ENCODE measurements around the gene ACSL5. TPM values are rescaled to one million over a fixed set of nuclear protein-coding genes. Genes with fewer than 3 reads are reported as not detected.

ACSL5 gene
- total and polyA plus RNA-seq, 10 of the 15 experiments (the other 5 are each of a cell fraction or from before 2014, with no cell fraction given), result 22.3 to 57.0 (median 46.4) TPM

GRCh38 chr10:112344261-112344660, 29.7 kb upstream of the ACSL5 start (continued):
- TF ChIP-seq, protein P1, sequence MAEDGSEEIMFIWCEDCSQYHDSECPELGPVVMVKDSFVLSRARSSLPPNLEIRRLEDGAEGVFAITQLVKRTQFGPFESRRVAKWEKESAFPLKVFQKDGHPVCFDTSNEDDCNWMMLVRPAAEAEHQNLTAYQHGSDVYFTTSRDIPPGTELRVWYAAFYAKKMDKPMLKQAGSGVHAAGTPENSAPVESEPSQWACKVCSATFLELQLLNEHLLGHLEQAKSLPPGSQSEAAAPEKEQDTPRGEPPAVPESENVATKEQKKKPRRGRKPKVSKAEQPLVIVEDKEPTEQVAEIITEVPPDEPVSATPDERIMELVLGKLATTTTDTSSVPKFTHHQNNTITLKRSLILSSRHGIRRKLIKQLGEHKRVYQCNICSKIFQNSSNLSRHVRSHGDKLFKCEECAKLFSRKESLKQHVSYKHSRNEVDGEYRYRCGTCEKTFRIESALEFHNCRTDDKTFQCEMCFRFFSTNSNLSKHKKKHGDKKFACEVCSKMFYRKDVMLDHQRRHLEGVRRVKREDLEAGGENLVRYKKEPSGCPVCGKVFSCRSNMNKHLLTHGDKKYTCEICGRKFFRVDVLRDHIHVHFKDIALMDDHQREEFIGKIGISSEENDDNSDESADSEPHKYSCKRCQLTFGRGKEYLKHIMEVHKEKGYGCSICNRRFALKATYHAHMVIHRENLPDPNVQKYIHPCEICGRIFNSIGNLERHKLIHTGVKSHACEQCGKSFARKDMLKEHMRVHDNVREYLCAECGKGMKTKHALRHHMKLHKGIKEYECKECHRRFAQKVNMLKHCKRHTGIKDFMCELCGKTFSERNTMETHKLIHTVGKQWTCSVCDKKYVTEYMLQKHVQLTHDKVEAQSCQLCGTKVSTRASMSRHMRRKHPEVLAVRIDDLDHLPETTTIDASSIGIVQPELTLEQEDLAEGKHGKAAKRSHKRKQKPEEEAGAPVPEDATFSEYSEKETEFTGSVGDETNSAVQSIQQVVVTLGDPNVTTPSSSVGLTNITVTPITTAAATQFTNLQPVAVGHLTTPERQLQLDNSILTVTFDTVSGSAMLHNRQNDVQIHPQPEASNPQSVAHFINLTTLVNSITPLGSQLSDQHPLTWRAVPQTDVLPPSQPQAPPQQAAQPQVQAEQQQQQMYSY (CRISPR knock-in tag; IDR thresholded peaks at IDR 0.05), result no peak
- TF ChIP-seq MTA3 (IDR thresholded peaks at IDR 0.05; ENCODE audit: borderline replicate concordance, low read length) (no peak), SIX5 (IDR thresholded peaks at IDR 0.05; ENCODE audit: low read depth, low read length, severe bottlenecking) (no peak), ZNF622 (IDR thresholded peaks at IDR 0.05) (no peak)

DNA sequence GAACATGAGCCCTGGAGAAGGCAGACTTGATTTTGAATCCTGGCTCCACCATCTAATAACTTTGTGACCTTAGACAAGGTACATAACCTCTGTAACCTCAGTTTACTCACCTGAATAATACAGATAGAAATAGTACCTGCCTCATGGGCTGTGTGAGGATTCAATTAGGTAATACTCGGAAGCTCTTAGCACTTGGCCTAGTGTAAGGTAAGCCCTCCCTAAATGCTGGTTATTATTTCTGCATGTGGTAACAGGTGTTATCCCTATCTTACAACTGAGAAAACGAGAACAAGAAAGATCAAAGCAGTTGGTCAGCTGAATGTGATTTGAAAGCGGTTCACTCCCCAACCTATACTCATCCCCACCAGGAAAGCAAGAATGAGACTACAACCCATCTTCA, 28.7 kb upstream of the ACSL5 start:
- Histone ChIP-seq H3K9me3 (replicated peaks; ENCODE audit: control insufficient read depth, insufficient read depth, low read length) (no peaks in the 10 kb centered on the region), H3K4me1 (ENCODE audit: control insufficient read depth, insufficient read depth, low read length) (no peaks in the 10 kb centered on the region), H3K27ac (ENCODE audit: control insufficient read depth, insufficient read depth) (no peak overlapping the region), H3K36me3 (ENCODE audit: control insufficient read depth in 2 of 2, insufficient read depth in 2 of 2, low read length in 1 of 2) (no peaks in the 10 kb centered on the region), H3K4me2 (ENCODE audit: control insufficient read depth, insufficient read depth) (no peak overlapping the region), H2AFZ (ENCODE audit: control insufficient read depth, low read depth, low read length) (no peak overlapping the region), H4K20me1 (ENCODE audit: control insufficient read depth, insufficient read depth) (no peaks in the 10 kb centered on the region), H3K79me2 (ENCODE audit: control insufficient read depth, insufficient read depth, low read length) (no peaks in the 10 kb centered on the region), H3K4me3 (no peak overlapping the region), H3K9ac (ENCODE audit: control insufficient read depth, insufficient read depth, low read length) (no peak overlapping the region), H3K27me3 (replicated peaks in 1 of 2; ENCODE audit: control insufficient read depth in 2 of 2, insufficient read depth in 2 of 2, low read length in 1 of 2) (no peaks in the 10 kb centered on the region)
- WGBS (ENCODE audit: insufficient coverage, insufficient replicate concordance, low lambda C conversion rate, missing lambda C conversion rate), result 31% methylated on average over 3 of the region's 3 CpGs
- no peak; the same call in 1 of the 3 replicates for ATAC-seq
- CTCF ChIA-PET, result no interaction called here
- intact Hi-C loops (cut with micrococcal nuclease; ENCODE audit: unreplicated experiment) (no loop called here), in situ Hi-C loops (cut with MboI) (no loop called here)
- TF ChIP-seq NFXL1 (IDR thresholded peaks at IDR 0.05; ENCODE audit: borderline replicate concordance) (no peak), JUND (IDR thresholded peaks at IDR 0.05; ENCODE audit: low read depth, low read length) (no peak), SMAD1 (IDR thresholded peaks at IDR 0.05; ENCODE audit: low read depth, partially characterized antibody) (no peak), ZZZ3 (IDR thresholded peaks at IDR 0.05; ENCODE audit: control insufficient read depth, insufficient read length, low read depth) (no peak), SIN3A (IDR thresholded peaks at IDR 0.05; ENCODE audit: low read depth, low read length) (no peak)
- TF ChIP-seq, protein P2, sequence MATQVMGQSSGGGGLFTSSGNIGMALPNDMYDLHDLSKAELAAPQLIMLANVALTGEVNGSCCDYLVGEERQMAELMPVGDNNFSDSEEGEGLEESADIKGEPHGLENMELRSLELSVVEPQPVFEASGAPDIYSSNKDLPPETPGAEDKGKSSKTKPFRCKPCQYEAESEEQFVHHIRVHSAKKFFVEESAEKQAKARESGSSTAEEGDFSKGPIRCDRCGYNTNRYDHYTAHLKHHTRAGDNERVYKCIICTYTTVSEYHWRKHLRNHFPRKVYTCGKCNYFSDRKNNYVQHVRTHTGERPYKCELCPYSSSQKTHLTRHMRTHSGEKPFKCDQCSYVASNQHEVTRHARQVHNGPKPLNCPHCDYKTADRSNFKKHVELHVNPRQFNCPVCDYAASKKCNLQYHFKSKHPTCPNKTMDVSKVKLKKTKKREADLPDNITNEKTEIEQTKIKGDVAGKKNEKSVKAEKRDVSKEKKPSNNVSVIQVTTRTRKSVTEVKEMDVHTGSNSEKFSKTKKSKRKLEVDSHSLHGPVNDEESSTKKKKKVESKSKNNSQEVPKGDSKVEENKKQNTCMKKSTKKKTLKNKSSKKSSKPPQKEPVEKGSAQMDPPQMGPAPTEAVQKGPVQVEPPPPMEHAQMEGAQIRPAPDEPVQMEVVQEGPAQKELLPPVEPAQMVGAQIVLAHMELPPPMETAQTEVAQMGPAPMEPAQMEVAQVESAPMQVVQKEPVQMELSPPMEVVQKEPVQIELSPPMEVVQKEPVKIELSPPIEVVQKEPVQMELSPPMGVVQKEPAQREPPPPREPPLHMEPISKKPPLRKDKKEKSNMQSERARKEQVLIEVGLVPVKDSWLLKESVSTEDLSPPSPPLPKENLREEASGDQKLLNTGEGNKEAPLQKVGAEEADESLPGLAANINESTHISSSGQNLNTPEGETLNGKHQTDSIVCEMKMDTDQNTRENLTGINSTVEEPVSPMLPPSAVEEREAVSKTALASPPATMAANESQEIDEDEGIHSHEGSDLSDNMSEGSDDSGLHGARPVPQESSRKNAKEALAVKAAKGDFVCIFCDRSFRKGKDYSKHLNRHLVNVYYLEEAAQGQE (IDR thresholded peaks at IDR 0.05; ENCODE audit: low read depth, low read length), result no peak
- RAD21 ChIA-PET (ENCODE audit: unreplicated experiment), result no interaction called here
- SMC1A ChIA-PET (ENCODE audit: uncharacterized antibody, unreplicated experiment), result no interaction called here
- FAIRE-seq, result no peak
- no peak for DNase-seq (ENCODE audit: low read depth, low spot score)
- POLR2A ChIA-PET, result no interaction called here
- no TSS peak for BruUV-seq (replicated peaks)

Measured in GM12878 (cell line).